ENCODE results near the gene PFDN6. TPM values are rescaled to one million over a fixed set of nuclear protein-coding genes. Genes with fewer than 3 reads are reported as not detected.

Gene PFDN6
- total and polyA plus RNA-seq, 2 experiments from 2014 or later, result 56.1 to 62.2 TPM

- no peak overlapping the region for H2AFZ ChIP-seq
- H4K20me1 ChIP-seq (replicated peaks; ENCODE audit: insufficient read depth), result peaks cover 22% of the 10 kb centered on the region
- Mint-ChIP-seq H3K4me3 (peak overlapping the region; percentile 97), H3K36me3 (ENCODE audit: low read depth) (peaks cover 15% of the 10 kb centered on the region), H3K27ac (peak overlapping the region; percentile 96), H3K4me1 (peaks cover 25% of the 10 kb centered on the region), H3K9me3 (no peaks in the 10 kb centered on the region), H3K27me3 (ENCODE audit: insufficient read depth, low read depth, poor library complexity) (peaks cover 26% of the 10 kb centered on the region)
- no peaks in the 10 kb centered on the region for H3K27me3 ChIP-seq (ENCODE audit: insufficient read depth)
- H3K4me3 ChIP-seq, result peak overlapping the region; percentile 100
- no peaks in the 10 kb centered on the region for H3K9me2 ChIP-seq (ENCODE audit: insufficient read depth)
- H3F3A ChIP-seq (replicated peaks; ENCODE audit: low read depth), result peaks cover 15% of the 10 kb centered on the region; the same call in 1 of the 2 replicates
- no peaks in the 10 kb centered on the region for H3K36me3 ChIP-seq (ENCODE audit: insufficient read depth)
- no peaks in the 10 kb centered on the region for H3K4me1 ChIP-seq (ENCODE audit: insufficient read depth)
- peak overlapping the region; percentile 99 for H3K4me2 ChIP-seq
- H3K27ac ChIP-seq (ENCODE audit: low read depth), result peak overlapping the region; percentile 98
- ATAC-seq (peak; percentile 57), DNase-seq (ENCODE audit: low spot score) (peak; percentile 94)
- peaks cover 34% of the 10 kb centered on the region for H3K79me2 ChIP-seq (replicated peaks; ENCODE audit: insufficient read depth)
- TF ChIP-seq CTCF (conservative IDR thresholded peaks at IDR 0.05; ENCODE audit: low read depth in 2 of 2) (peak; percentile 71 to 83), REST (IDR thresholded peaks at IDR 0.05; ENCODE audit: unreplicated experiment) (no peak), POLR2AphosphoS5 (IDR thresholded peaks at IDR 0.05; ENCODE audit: low read depth) (peak; percentile 95), CREB1 (CRISPR knock-in tag; IDR thresholded peaks at IDR 0.05; ENCODE audit: low read depth) (no peak), STAT1 (IDR thresholded peaks at IDR 0.05; ENCODE audit: unreplicated experiment) (no peak), EZH2phosphoT487 (IDR thresholded peaks at IDR 0.05; ENCODE audit: unreplicated experiment) (no peak), NANOG (IDR thresholded peaks at IDR 0.05; ENCODE audit: borderline replicate concordance) (no peak), ZNF462 (CRISPR knock-in tag; IDR thresholded peaks at IDR 0.05) (no peak), ETS1 (IDR thresholded peaks at IDR 0.05) (peak; percentile 67; the same call in 1 of the 2 replicates)
Observed at GRCh38 chr6:33299237-33299944, 10.0 kb downstream of the PFDN6 start.
